RWPE2 (cell line): ENCODE results near the gene PRKCI.

Experiments
- ATAC-seq: fragments of 200-7000 bp; cut with Tn5 transposase; 3 replicates; pipeline ENCODE4 v1.9.1; 2021; ENCODE audit warnings: low read depth
- DNase-seq: peaks from one replicate; pipeline ENCODE4 v3.0.0-alpha.2; 2020; ENCODE audit warnings: low spot score
- H3K27ac ChIP-seq: fragments of 450-650 bp; 2 replicates; pipeline ENCODE4 v1.5.1; 2017; ENCODE audit warnings: mild to moderate bottlenecking; ENCODE audit not compliant: poor library complexity, severe bottlenecking
- H3K27me3 ChIP-seq: fragments of 250-450 bp; sonication (Bioruptor Pico); 2 replicates; pipeline ENCODE4 v1.5.1; 2021; ENCODE audit warnings: mild to moderate bottlenecking, moderate library complexity; ENCODE audit not compliant: insufficient read depth, poor library complexity, severe bottlenecking
- H3K36me3 ChIP-seq: fragments of 250-450 bp; sonication (Bioruptor Pico); 2 replicates; pipeline ENCODE4 v1.5.1; 2020; ENCODE audit warnings: low read depth, mild to moderate bottlenecking, moderate library complexity
- H3K4me1 ChIP-seq: fragments of 250-450 bp; sonication (Bioruptor Pico); 2 replicates; pipeline ENCODE4 v1.5.1; 2021; ENCODE audit warnings: mild to moderate bottlenecking, moderate library complexity; ENCODE audit not compliant: insufficient read depth, poor library complexity, severe bottlenecking
- H3K4me3 ChIP-seq: fragments of 250-450 bp; sonication (Bioruptor Pico); 2 replicates; pipeline ENCODE4 v1.5.1; 2021; ENCODE audit warnings: mild to moderate bottlenecking, moderate library complexity; ENCODE audit not compliant: severe bottlenecking
- H3K9me3 ChIP-seq: fragments of 250-450 bp; sonication (Bioruptor Pico); 2 replicates; pipeline ENCODE4 v1.5.1; 2021; ENCODE audit warnings: mild to moderate bottlenecking, moderate library complexity; ENCODE audit not compliant: severe bottlenecking
- CTCF ChIP-seq: fragments of 450-650 bp; IDR thresholded peaks from one replicate; pipeline ENCODE4 v1.5.1; 2017; ENCODE audit warnings: mild to moderate bottlenecking, moderate library complexity; ENCODE audit not compliant: poor library complexity, severe bottlenecking

The PRKCI gene

GRCh38 chr3:170225166-170225565, 2.9 kb downstream of the PRKCI start:
- ATAC-seq = no peak
- no peak for TF ChIP-seq CTCF
- peak overlapping the region; percentile 89 for H3K27ac ChIP-seq
- no peak overlapping the region for H3K4me3 ChIP-seq
- H3K27me3 ChIP-seq = no peaks in the 10 kb centered on the region
- H3K36me3 ChIP-seq = no peaks in the 10 kb centered on the region
- H3K9me3 ChIP-seq = no peaks in the 10 kb centered on the region
- no peak for DNase-seq
- peaks cover 56% of the 10 kb centered on the region for H3K4me1 ChIP-seq

- Histone ChIP-seq H3K36me3 (no peaks in the 10 kb centered on the region), H3K27ac (peak overlapping the region; percentile 89), H3K4me1 (peaks cover 53% of the 10 kb centered on the region), H3K9me3 (no peaks in the 10 kb centered on the region), H3K4me3 (no peak overlapping the region), H3K27me3 (no peaks in the 10 kb centered on the region)
- DNase-seq = no peak
- no peak for ATAC-seq
- no peak for TF ChIP-seq CTCF
These were observed 4.3 kb downstream of the PRKCI start for GRCh38 chr3:170226426-170226960.

- ATAC-seq (peak; percentile 86), DNase-seq (peak; percentile 65)
- H3K9me3 ChIP-seq = no peaks in the 10 kb centered on the region
- H3K27me3 ChIP-seq = no peaks in the 10 kb centered on the region
- H3K27ac ChIP-seq = peak overlapping the region; percentile 89
- H3K4me1 ChIP-seq = peaks cover 56% of the 10 kb centered on the region
- H3K4me3 ChIP-seq = no peak overlapping the region
- TF ChIP-seq CTCF = no peak
- no peaks in the 10 kb centered on the region for H3K36me3 ChIP-seq
These were observed 6.0 kb downstream of the PRKCI start for GRCh38 chr3:170228093-170228766.

GRCh38 chr3:170232266-170232665, 10.0 kb downstream of the PRKCI start:
- Histone ChIP-seq H3K4me1 (peaks cover 32% of the 10 kb centered on the region), H3K36me3 (peaks cover 29% of the 10 kb centered on the region), H3K4me3 (no peak overlapping the region), H3K27me3 (no peaks in the 10 kb centered on the region), H3K27ac (no peak overlapping the region), H3K9me3 (no peaks in the 10 kb centered on the region)
- TF ChIP-seq CTCF = no peak
- DNase-seq (no peak), ATAC-seq (no peak)

GRCh38 chr3:170233530-170233929, 11.3 kb downstream of the PRKCI start:
- no peak for TF ChIP-seq CTCF
- Histone ChIP-seq H3K9me3 (no peaks in the 10 kb centered on the region), H3K4me3 (no peak overlapping the region), H3K4me1 (peaks cover 19% of the 10 kb centered on the region), H3K27me3 (no peaks in the 10 kb centered on the region), H3K36me3 (peaks cover 34% of the 10 kb centered on the region), H3K27ac (peak overlapping the region; percentile 44)
- peak; percentile 72 for ATAC-seq
- DNase-seq = no peak
